ENCODE results near the gene RNPC3. TPM values are rescaled to one million over a fixed set of nuclear protein-coding genes. Genes with fewer than 3 reads are reported as not detected.
"Not testable (repeated sequence)": the region's sequence is repeated elsewhere in the genome, so short reads cannot be mapped to it uniquely, and the experiment has no call there.

RNPC3 gene
- total RNA-seq, 2 donors from 2014 or later: 10.3 to 12.1 TPM

- no peaks in the 10 kb centered on the region for H3K9me3 ChIP-seq
- no peaks in the 10 kb centered on the region for H3K4me1 ChIP-seq
- H3K27me3 ChIP-seq: no peaks in the 10 kb centered on the region
- H3K36me3 ChIP-seq: no peaks in the 10 kb centered on the region
- no peak overlapping the region for H3K4me3 ChIP-seq
- no peak overlapping the region for H3K27ac ChIP-seq
- DNase-seq (ENCODE audit: low spot score): no peak
- TF ChIP-seq CTCF (IDR thresholded peaks at IDR 0.05): no peak
These were observed 58.4 kb downstream of the RNPC3 start for GRCh38 chr1:103583887-103584286.

GRCh38 chr1:103584537-103584936 is 59.0 kb downstream of the RNPC3 start:
- H3K27ac ChIP-seq: no peak overlapping the region
- no peaks in the 10 kb centered on the region for H3K4me1 ChIP-seq
- no peak overlapping the region for H3K4me3 ChIP-seq
- H3K36me3 ChIP-seq: no peaks in the 10 kb centered on the region
- no peak for DNase-seq (ENCODE audit: low spot score)
- TF ChIP-seq CTCF (IDR thresholded peaks at IDR 0.05): no peak
- H3K27me3 ChIP-seq: no peaks in the 10 kb centered on the region
- no peaks in the 10 kb centered on the region for H3K9me3 ChIP-seq

- not testable (repeated sequence) for H3K4me3 ChIP-seq; H3K27me3 ChIP-seq; DNase-seq (ENCODE audit: low spot score); H3K9me3 ChIP-seq; H3K4me1 ChIP-seq; H3K36me3 ChIP-seq; H3K27ac ChIP-seq
These were observed 77.2 kb downstream of the RNPC3 start for GRCh38 chr1:103602740-103603139.

Other genes with a start within 250 kb of the RNPC3 start
- gene AMY2B, start 45.9 kb downstream of the RNPC3 start, total RNA-seq: 10 to 100 TPM; 25.1 to 37.1 TPM
- 1 to 10 TPM in 1 of 2 donors, not detected in 1; 1.7 TPM for gene AMY2A, start 91.7 kb downstream of the RNPC3 start, total RNA-seq
- gene AMY1A, start 130.1 kb downstream of the RNPC3 start, total RNA-seq: not detected
- gene AMY1B, start 170.5 kb downstream of the RNPC3 start, total RNA-seq: not detected
- not detected for gene AMY1C, start 224.2 kb downstream of the RNPC3 start, total RNA-seq